ENCODE results near the gene SMYD3.
A peak's percentile ranks its signal among the peaks of the same experiment; 100 is the strongest.

The SMYD3 gene

GRCh38 chr1:246200225-246200624 is 306.9 kb downstream of the SMYD3 start:
- no peak for TF ChIP-seq CTCF (IDR thresholded peaks at IDR 0.05; ENCODE audit: control insufficient read depth, insufficient read depth, low read depth, low read length, missing control alignments)
- no peak overlapping the region for H3K4me3 ChIP-seq (ENCODE audit: control insufficient read depth, low read depth, low read length)
- no peak for DNase-seq (ENCODE audit: low read depth)

DNA sequence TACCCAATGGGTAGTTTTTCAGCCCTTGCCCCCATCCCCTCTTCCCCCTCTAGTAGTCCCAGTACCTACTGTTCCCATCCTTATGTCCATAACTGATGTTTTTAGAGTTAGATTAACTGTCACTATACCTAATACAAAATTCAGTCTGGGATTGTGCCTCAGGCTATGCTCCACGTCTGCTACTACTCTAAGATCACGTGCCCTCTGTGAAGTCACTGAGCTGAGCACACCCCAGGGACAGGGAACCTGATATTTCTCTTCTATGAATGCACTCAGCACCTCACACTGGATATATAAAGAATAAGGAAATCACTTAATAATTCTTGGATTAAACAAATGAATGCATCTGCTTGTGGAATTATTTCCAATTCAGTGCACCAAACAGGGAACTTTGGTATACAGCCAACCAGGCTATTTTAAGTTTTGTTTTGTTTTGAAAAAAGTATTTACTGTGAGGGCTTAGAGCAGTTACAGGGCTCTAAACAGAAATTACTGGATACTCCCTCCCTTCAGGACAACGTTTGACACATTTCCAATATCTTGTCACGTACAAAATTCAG is 307.9 kb downstream of the SMYD3 start:
- no peak for TF ChIP-seq CTCF (IDR thresholded peaks at IDR 0.05; ENCODE audit: control insufficient read depth, insufficient read depth, low read depth, low read length, missing control alignments)
- H3K4me3 ChIP-seq (ENCODE audit: control insufficient read depth, low read depth, low read length): no peak overlapping the region
- no peak for DNase-seq (ENCODE audit: low read depth)

GRCh38 chr1:246198115-246198816 is 308.8 kb downstream of the SMYD3 start:
- no peak overlapping the region for H3K4me3 ChIP-seq (ENCODE audit: control insufficient read depth, low read depth, low read length)
- no peak for TF ChIP-seq CTCF (IDR thresholded peaks at IDR 0.05; ENCODE audit: control insufficient read depth, insufficient read depth, low read depth, low read length, missing control alignments)
- DNase-seq (ENCODE audit: low read depth): peak; percentile 20

DNA sequence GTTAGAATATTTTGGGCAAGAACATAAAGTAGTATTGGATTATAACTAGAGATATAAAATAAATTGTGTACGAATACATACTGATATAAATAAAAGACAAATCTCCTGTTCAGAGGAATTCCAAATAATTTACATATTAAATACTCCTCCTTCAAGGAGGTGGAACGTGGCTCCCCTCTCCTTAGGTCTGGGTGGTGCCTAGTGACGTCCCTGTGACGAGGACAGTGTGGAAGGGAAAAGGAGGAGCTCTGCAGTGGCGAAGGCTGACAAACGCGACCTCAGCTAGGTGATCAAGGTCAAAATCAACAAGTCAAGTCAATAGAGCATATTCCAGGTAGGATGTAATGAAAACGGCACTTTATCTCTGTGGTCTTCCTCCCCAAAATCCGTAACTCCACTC is 310.0 kb downstream of the SMYD3 start:
- DNase-seq (ENCODE audit: low read depth): no peak
- H3K4me3 ChIP-seq (ENCODE audit: control insufficient read depth, low read depth, low read length): no peak overlapping the region
- no peak for TF ChIP-seq CTCF (IDR thresholded peaks at IDR 0.05; ENCODE audit: control insufficient read depth, insufficient read depth, low read depth, low read length, missing control alignments)

DNA sequence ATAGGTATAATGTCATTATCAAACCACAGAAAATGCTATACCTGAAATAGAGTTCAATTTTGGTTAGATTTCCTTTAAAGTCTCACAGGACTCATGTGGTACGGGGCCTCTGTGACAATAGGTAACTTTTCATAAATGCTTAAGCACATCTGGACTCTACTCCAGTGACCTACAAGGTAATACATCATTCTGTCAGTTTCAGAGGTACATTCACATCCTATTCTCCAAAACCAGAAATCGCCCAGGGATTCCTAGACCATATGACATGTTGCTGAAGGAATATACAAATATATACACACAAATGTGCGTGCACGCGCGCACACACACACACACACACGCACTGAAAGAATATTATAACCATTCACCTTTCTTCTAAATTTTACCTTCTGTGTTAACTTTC is 311.8 kb downstream of the SMYD3 start:
- DNase-seq (ENCODE audit: low read depth): no peak
- TF ChIP-seq CTCF (IDR thresholded peaks at IDR 0.05; ENCODE audit: control insufficient read depth, insufficient read depth, low read depth, low read length, missing control alignments): no peak
- no peak overlapping the region for H3K4me3 ChIP-seq (ENCODE audit: control insufficient read depth, low read depth, low read length)

GRCh38 chr1:246193537-246193936 is 313.5 kb downstream of the SMYD3 start:
- TF ChIP-seq CTCF (IDR thresholded peaks at IDR 0.05; ENCODE audit: control insufficient read depth, insufficient read depth, low read depth, low read length, missing control alignments): no peak
- H3K4me3 ChIP-seq (ENCODE audit: control insufficient read depth, low read depth, low read length): no peak overlapping the region
- no peak for DNase-seq (ENCODE audit: low read depth)
